Measurements from ENCODE around the gene AHCYL2.

DNA sequence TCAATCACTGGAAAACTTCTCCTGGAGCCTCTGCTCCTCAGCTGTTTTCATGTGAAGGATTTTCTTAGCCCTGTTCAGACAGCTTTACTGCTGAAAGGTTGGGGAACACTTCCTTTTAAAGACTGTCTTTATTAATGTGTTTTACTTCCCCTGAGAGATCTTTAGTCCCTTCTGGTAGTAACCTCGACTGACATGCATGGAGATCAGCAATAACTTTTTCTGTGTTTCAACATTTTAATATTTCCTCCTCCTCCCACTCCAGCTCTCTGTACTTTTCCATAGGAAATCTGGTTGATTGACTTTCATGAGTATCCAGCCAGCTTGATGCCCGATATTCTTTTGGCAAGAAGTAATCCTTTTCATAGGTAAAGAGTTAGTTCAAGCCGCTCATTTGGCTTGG lies 146.7 kb downstream of the AHCYL2 start:
- TF ChIP-seq, protein P1, sequence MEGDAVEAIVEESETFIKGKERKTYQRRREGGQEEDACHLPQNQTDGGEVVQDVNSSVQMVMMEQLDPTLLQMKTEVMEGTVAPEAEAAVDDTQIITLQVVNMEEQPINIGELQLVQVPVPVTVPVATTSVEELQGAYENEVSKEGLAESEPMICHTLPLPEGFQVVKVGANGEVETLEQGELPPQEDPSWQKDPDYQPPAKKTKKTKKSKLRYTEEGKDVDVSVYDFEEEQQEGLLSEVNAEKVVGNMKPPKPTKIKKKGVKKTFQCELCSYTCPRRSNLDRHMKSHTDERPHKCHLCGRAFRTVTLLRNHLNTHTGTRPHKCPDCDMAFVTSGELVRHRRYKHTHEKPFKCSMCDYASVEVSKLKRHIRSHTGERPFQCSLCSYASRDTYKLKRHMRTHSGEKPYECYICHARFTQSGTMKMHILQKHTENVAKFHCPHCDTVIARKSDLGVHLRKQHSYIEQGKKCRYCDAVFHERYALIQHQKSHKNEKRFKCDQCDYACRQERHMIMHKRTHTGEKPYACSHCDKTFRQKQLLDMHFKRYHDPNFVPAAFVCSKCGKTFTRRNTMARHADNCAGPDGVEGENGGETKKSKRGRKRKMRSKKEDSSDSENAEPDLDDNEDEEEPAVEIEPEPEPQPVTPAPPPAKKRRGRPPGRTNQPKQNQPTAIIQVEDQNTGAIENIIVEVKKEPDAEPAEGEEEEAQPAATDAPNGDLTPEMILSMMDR (IDR thresholded peaks at IDR 0.05; ENCODE audit: insufficient read depth, low read depth, low read length) = no peak
- no peak for TF ChIP-seq EZH2 (IDR thresholded peaks at IDR 0.05; ENCODE audit: insufficient read depth, low read length)

All from astrocyte (in vitro differentiated cells and primary cell).